ENCODE data around the gene FFAR1.

FFAR1 gene

GRCh38 chr19:35347171-35347929, at the start of gene FFAR1:
Gene FFAR1 (plus strand): TSS chr19:35347902. CDS start chr19:35351552, 3,650 bp downstream.
- DNase-seq (ENCODE audit: low read depth in 2 of 2, low spot score in 1 of 2) = no peak

GRCh38 chr19:35297922-35298321, 49.8 kb upstream of the FFAR1 start:
- no peak for DNase-seq (ENCODE audit: low read depth in 2 of 2, low spot score in 1 of 2)

GRCh38 chr19:35298561-35298972, 49.1 kb upstream of the FFAR1 start:
- no peak for DNase-seq (ENCODE audit: low read depth in 2 of 2, low spot score in 1 of 2)

- no peak for DNase-seq (ENCODE audit: low read depth in 2 of 2, low spot score in 1 of 2)
Observed at GRCh38 chr19:35299523-35300338, 48.0 kb upstream of the FFAR1 start.

- DNase-seq (ENCODE audit: low read depth in 2 of 2, low spot score in 1 of 2) = no peak
Observed at GRCh38 chr19:35300339-35300649, 47.4 kb upstream of the FFAR1 start.

- DNase-seq (ENCODE audit: low read depth in 2 of 2, low spot score in 1 of 2) = no peak
Observed at GRCh38 chr19:35301961-35302360, 45.7 kb upstream of the FFAR1 start.

GRCh38 chr19:35302446-35302845, 45.3 kb upstream of the FFAR1 start:
- DNase-seq (ENCODE audit: low read depth in 2 of 2, low spot score in 1 of 2) = no peak

- no peak for DNase-seq (ENCODE audit: low read depth in 2 of 2, low spot score in 1 of 2)
Observed at GRCh38 chr19:35303357-35303915, 44.3 kb upstream of the FFAR1 start.

- no peak for DNase-seq (ENCODE audit: low read depth in 2 of 2, low spot score in 1 of 2)
Observed at GRCh38 chr19:35304036-35304435, 43.7 kb upstream of the FFAR1 start.

GRCh38 chr19:35305181-35305580, 42.5 kb upstream of the FFAR1 start:
- no peak for DNase-seq (ENCODE audit: low read depth in 2 of 2, low spot score in 1 of 2)

- DNase-seq (ENCODE audit: low read depth in 2 of 2, low spot score in 1 of 2) = no peak
Observed at GRCh38 chr19:35306473-35307246, 41.0 kb upstream of the FFAR1 start.

GRCh38 chr19:35307931-35308330, 39.8 kb upstream of the FFAR1 start:
- DNase-seq (ENCODE audit: low read depth in 2 of 2, low spot score in 1 of 2) = no peak

GRCh38 chr19:35308910-35309309, 38.8 kb upstream of the FFAR1 start:
- DNase-seq (ENCODE audit: low read depth in 2 of 2, low spot score in 1 of 2) = no peak

GRCh38 chr19:35309481-35310279, 38.0 kb upstream of the FFAR1 start:
- DNase-seq (ENCODE audit: low read depth in 2 of 2, low spot score in 1 of 2) = no peak

GRCh38 chr19:35310331-35310730, 37.4 kb upstream of the FFAR1 start:
- no peak for DNase-seq (ENCODE audit: low read depth in 2 of 2, low spot score in 1 of 2)

GRCh38 chr19:35310811-35311465, 36.8 kb upstream of the FFAR1 start:
- no peak for DNase-seq (ENCODE audit: low read depth in 2 of 2, low spot score in 1 of 2)

- no peak for DNase-seq (ENCODE audit: low read depth in 2 of 2, low spot score in 1 of 2)
Observed at GRCh38 chr19:35311901-35312665, 35.6 kb upstream of the FFAR1 start.

GRCh38 chr19:35313587-35313986, 34.1 kb upstream of the FFAR1 start:
- DNase-seq (ENCODE audit: low read depth in 2 of 2, low spot score in 1 of 2) = no peak

- no peak for DNase-seq (ENCODE audit: low read depth in 2 of 2, low spot score in 1 of 2)
Observed at GRCh38 chr19:35314031-35314430, 33.7 kb upstream of the FFAR1 start.
